Fibroblast of skin of abdomen (primary cell): ENCODE data around the gene SMPD4.
"Not testable (repeated sequence)": the region's sequence is repeated elsewhere in the genome, so short reads cannot be mapped to it uniquely, and the experiment has no call there.

Experiments used
- DNase-seq: peaks from one replicate; pipeline ENCODE4 v3.0.0-alpha.2; 2013

The SMPD4 gene

DNA sequence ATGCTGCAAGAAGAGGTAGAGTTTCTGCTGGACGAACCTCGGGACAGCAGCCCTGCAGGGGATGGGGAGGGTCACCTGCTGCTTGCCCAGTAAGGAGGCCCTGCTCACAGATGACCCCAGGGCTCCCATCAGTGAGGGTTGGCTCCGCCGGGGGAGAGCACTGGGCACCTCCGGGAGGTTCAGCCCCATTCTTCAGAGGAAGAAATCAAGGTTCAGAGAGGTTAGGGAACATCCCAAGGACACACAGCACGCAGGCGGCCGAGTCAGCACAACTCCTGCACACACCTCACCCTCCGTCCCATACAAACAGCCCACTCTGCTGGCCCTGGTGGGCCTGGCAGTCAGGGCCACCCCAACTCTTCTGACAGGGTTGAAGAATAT, 24.8 kb downstream of the SMPD4 start:
- no peak for DNase-seq

DNA sequence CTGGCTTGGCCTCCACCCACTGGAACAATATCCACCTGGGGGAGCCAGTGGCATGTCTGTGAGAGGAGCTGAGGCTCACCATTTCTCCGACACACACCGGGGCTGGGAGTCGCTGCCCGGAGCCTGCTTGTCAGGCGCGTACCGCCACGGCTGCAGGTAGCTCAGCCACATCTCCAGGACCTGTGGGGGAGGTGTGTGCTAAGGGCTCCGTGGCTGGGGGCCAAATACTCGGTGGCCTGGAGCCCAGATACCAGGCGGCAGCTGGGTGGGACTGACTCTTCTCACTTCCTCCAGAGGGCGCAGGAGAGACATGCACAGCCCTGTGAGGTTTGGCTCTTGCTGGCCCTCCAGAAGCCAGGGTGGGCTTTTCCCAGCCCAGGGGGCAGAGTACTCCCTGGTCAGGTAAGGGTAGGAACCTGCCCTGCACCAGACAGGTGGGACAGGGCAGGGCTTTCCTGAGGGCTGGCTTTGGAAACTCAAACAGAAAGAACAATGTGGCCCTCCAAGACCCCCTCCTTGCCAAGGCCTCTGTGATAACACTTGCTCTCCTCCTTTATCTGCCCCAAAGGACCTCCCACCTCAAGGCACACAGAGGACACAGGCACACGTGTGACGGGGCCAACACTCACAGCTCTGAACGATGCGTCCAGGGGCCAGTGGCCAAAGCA, 25.3 kb downstream of the SMPD4 start:
- peak; percentile 39 for DNase-seq

DNA sequence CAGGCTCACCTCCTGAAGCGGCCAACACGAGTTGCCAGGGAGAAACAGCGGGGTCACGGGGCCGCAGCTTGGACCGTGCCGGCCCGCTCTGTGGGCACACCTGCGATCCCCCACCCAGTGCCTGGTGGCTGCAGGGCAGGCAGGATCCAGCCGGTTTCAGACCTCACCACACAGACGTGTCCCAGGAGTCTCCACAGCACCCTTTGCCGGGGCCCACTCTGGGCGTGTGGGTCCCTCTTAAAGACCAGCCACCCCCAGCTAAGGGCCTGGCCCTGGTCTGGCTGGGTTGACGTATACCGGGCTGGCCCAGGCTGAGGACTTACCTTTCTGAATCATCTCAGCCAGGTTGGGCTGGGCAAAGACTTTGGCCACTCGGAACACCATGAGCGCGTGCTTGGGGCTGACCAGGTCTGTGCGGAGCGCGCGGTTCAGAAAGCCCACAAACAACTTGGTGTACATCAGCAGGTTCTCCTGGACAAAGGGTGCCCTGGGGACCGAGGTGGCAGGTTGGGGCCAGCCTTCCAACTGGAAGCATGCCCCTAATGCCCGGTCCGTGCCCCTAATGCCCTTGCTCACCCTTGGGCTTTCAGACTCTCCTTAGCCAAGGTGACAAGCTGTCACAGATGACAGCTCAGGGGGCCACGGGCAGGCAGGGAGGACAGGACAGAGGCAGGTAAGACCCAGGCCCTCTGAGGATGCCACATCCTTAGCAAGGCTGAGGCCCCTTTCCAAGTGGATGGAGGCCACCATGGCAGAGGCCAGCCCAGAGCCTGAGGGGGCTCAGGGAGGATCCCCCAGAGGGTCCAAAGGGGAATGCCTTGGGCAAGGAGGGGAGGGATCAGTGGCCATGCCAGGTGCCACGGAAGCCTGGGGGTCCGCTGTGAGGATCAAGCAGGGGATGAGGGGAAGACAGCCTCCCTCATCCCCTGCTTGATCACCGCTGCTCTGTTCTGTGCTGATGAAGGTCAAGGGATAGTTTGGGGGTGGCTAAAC, 26.3 kb downstream of the SMPD4 start:
- no peak for DNase-seq

DNA sequence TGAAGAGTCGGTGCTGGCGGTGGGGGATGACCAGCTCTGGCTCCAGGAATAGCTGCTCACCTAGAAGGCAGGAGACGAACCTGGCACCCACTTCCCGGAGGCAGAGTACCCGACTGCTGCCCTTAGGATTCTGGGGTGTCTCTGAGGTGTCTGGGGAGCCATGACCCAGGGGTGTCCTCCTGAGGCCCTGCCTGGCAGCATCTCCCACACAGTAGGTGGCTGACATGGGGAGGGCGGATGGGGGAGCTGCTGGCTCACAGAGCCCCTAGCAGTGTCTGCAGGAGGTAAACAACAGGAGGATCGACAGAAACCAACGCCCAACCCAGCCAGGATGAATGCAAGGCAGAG, 27.0 kb downstream of the SMPD4 start:
- DNase-seq: not testable (repeated sequence)

DNA sequence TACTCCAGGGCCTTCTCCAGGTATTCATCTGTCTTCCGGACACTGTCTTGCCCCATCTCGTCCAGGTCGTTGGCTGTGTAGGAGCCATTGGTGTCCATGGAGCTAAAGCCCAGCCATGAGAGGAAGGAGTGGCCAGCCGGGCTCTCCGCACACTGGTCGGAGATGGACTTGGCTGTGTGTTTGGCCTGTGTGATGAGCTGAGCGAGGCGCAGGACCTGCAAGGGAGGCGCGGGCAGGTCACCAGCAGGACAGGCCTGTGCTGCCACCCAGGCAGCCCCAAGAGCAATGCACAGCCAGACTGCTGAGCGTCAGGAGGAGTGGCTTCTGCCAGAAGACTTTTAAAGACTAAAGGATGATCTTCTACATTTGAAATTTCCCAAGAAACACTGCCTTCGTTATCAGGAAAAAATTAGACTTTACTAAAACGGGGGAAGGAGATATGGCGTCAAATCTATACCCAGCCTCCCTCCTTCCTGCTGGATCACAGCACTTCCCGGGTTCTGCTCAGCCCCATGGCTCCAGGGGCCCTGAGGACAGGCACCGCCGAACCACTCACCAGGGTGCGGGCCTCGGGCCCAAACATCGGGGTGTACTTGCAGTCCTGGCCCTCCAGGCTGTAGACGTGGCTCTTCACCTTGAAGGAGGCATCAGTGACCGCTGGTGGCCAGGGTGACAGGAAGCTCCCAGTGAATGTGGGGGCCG, 27.5 kb downstream of the SMPD4 start:
- not testable (repeated sequence) for DNase-seq

DNA sequence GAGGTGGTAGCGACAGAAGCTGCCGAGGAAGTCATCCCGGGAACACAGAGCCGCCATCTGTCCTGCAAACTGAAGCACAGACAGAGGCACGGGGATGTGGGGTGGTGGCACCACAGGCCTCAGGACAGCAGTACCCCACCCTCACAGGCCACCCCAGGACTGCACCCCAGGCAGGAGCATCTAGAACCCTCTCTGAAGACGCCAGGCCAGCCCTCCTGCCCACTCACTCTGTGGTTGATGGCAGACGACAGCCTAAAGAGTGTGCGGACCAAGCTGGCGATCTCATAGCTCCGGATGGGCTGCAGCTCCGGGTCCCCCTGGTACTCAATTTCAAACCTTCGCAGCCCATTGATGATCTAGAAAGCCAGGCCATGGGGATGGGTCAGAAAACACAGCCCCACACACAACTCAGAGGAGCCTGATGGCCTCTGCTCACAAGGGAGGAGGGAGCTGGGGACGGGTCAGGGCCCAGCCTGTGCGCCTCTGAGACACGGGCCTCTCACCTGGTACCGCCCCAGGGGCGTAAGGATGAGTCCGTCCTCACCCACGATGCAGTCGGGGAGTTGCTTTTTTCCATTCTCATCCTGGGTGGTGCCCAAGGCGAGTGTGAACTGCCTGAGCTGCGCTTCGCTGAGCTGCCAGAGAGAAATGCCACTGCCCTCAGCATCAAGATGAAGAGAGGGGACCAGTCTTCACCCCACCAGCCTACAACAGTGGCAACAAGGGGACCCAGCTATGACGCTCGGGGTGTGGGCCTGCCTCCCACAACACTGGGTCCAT, 28.4 kb downstream of the SMPD4 start:
- no peak for DNase-seq

DNA sequence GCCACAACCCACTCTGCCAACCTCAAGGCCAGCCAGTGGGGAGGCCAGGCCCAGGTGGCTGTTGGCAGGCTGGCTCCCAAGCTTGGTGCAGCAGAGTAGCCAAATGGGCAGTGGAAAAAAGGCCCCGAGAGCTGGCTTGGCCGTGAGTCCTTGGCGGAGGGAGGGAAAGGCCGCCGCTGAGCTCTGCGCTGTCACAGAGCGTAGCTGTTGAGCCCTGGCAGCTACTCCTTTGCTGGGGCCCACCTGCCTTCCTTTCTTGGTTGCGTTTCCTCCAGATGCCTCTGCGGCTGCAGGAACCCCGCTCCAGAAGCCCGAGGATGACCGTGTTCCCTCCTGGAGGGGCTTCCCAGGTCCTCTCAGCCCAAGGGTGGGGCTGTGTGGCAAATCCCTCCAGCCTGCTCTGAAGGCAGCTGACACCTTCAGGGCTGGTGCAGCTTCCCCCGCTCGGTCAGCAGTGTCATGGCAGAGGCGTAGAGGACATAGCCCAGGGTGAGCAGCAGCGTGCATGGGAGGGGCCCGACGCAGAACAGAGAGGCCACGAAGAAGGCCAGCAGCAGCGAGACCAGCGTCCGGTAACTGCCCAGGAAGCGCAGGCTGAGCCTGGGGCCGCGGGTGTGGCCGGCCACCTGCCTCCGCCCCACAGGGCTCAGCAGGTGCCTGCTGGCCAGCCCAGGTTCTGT, 29.1 kb downstream of the SMPD4 start:
- not testable (repeated sequence) for DNase-seq

DNA sequence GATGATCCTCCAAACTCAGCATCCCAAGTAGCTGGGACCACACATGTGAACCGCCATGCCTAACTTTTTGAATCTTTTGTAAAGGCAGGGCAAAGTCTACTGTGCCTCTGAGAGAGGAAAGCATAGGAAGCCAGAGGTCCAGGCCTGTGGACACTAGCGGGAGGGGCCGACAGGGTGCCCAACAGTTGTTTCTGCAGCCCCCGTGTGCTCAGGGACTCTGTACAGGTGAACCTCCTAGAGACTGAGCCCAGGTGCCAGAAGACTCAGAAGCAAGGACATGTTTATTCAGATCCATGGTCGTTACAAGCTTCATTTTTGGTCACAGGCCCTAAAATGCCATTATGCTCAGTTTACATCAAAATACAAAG, 30.3 kb downstream of the SMPD4 start:
- DNase-seq: not testable (repeated sequence)

DNA sequence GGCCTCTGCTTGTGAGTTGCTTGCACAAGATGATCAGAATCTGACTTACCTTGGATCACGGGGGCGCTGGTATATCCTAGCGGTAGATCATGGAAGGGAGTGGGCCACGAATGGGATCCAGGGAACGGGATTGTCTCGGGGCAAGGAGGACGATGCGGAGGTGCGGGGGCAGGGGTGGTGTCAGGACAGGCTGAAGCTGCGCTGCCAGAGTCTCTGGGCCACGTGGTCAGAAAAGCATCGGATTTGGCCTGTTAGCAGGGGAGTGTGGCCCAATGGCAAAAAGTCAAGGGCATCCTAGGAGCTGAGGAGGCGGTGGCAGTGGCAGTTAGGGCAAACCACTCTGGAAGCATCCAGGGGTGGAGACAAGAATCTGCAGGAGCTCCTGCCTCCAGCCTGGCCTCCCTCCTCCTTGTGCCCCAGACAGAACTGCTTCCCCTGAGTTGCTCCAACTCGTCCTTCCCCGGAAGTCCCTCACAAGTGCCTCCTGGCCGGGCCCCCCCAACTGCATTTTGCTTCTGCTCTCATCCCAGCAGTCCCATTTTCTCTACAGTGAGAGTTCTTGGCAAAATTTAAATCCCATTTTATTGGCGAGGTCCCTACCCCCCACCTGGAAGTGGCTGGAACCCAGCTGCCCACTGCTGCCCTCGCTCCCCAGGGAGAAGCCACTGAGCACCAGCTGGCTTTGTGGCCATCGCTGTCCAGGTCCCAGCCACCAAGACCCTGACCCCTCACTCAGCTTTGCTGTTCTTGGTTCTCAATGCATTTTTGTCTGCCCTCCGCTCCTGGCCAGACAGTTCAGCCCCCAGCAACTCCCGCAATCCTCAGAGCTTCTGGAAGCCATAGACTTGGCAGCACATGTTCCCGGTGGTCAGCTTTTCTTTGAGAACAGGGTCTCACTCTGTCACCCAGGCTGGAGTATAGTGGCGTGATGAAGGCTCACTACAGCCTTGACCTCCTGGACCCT, 30.9 kb downstream of the SMPD4 start:
- no peak for DNase-seq

DNA sequence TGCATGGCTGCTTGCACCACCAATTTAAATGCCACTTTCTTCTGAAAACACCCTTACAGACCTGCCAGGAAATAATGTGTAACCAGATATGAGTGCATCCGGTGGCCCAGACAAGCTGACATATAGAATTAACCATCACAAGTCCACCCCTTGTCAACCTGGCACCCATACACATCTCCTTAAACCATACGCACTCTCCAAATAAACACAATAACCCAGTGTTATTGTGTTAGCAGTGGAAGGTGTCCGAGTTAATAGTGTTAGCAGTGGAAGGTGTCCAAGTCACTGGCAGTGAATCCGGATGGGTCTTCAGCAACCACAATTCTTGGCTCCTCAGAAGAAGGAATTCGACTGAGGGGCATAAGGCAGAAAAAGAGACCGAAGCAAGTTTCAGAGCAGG, 32.9 kb downstream of the SMPD4 start:
- DNase-seq: not testable (repeated sequence)

DNA sequence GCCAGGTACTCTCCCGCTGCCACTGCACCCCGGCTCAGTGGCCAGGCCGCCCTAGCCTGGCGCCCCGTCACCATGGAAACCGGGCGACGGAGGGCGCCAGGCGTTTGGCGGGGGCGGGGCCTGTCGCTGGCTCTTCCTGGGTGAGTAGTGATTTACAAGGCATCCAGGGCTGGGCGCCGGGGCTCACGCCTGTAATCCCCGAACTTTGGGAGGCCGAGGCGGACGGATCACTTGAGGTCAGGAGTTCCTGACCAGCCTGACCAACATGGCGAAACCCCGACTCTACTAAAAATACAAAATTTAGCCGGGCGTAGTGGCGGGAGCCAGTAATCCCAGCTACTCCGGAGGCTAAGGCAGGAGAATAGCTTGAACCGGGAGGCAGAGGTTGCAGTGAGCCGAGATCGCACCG, 36.4 kb downstream of the SMPD4 start, which contains the start of gene CCDC74B:
Gene CCDC74B, minus strand, starts transcription at position 107 of the 409 bp plus-strand sequence. CDS start 116 bp downstream, outside the sequence.
- peak; percentile 30 for DNase-seq

DNA sequence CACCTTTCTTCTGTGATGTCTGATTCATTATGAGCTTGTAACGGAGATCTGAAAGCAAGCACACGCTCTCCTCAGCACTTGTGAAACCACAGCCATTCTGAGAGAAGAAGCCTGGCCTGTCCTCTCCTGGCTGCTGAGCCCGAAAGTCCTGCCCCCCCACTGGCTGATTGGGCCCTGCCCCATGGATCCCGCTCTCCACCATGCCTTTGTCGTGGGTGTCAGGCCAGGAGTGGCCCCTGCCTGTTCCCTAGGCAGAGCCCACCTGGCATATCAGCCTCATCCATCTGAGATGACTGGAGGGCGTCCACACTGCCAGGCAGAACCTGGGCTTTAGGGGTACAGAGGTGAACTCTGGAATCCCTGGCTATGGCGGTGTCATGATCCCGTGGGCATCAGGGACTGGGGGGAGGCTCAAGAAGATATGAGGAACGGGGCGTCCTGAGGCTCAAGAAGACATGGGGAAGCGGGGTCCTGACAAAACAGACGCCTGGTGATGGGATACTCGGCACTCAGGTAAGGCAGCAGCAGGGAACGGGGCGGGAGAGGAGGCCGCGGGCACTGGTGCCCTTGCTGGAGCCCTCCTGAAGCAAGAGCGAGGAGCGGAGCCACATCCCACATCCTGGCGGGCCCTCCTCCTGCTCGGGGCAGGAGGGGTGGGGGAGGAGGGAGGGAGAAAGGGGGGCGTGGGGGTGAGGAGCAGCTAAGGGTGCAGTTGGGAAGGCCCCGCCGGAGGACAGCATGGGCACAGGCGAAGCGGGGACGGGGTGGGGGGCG, 37.9 kb downstream of the SMPD4 start:
- peak; percentile 7 for DNase-seq

DNA sequence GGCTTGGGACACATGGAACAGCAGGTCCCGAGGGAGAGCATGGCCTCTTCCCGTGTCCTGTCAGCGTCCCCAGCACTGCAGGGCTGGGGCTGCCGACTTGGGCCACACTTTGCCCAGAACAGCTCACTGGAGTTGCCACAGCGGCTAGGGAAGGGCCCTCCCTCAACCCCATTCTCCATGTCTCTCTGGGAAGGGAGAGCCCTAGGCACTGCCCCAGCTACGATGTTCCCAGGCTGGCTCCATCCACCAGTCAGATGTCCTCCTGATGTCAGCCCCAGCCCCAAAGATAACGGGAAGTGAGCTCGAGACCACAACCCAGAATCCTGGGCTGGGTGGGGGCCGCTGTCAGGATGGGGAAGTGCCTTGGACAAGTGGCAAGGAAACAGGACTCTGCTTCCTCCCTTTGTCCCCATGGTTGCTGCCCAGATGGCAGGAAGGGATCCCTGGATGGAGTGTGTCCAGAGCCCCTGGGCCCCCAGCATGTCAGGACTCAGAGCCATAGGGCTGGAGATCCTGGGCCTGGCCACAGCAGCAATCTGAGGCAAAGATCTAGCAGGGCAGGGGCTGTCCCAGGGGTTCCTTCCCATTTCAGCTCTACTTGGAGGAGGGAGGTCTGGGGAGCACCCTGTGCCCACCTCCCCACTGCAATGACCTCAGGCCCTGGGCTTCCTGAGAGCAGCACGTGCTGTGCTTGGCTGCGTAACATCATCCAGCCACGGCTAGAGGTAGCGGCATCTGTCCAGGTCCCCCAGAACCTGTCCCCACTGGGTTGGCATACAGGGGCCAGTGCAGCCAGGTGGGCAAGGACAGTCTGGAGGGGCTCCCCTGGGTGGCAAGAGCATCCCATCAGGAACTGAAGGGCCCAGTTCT, 38.8 kb downstream of the SMPD4 start:
- not testable (repeated sequence) for DNase-seq

DNA sequence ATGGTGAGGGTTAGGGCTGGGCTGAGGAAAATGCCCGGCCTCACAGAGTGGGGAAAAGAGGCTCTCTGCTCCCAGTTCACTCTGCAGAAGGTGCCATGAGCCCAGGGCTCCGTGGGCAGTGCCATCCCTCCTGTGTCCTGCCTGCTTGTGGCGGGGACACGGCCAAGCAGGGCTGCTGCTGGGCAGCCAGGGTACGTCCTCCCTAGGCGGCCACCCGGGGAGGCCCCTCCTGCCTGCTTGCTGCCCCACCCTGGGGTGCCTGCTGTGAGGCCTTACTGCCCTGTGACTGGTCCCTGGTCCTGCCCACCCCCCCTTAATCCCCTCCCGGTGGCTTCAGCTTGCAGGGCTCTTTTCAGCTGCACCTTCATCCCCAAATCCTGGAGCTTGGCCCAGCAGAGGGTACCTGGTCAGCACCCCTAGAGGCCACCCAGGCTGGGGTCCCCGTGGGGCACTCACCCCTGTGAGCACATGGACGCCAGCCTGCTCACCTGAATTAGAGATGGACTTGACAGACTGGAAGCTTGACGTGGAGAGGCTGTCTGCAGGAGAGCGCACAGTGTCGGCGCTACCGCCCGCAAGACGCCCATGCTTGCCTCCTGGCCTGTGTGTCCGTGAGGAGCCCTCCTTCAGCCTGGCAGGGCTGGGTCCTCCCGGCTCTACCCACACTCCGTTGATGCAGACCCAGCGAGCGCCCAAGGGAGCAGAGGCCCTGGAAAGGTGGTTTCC, 39.6 kb downstream of the SMPD4 start:
- DNase-seq: not testable (repeated sequence)

DNA sequence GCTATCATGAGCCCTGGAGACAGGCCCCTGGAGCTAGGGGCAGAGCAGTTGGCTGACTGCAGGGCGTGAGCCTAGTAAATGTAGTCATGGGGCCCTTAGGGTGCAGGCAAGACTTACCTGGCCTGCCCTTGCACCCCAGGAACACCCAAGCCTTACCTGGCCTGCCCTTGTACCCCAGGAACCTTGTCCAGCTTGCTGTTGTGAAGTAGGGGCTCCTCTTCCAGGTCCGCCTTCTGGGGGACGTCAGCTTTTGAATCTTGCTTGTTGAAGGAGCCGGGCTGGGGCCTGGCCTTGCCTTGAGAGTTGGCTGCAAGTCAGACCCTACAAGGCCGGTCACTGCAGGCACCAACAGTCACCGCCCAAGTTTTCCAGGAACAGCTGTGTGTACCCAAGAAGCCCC, 40.4 kb downstream of the SMPD4 start:
- DNase-seq: not testable (repeated sequence)

DNA sequence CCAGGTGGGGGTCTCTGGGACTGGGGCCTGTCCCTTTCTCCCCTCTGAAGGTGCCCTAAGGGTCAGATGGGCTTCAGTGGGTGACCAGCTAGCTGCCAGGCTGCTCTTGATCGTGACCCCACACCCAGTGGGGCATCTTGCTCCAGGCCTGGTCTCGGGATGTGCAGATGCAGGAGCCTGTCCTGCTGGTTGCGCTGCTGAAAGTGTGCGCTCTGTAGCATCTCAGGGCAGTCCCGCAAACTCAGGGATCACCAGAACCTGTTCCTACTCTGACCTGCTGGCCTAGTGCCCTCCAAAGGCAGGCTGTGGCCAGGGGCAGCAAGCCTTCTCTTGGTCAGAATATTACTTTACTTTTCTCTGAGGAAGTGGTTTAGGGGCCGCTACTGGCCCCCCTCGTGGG, 40.9 kb downstream of the SMPD4 start:
- DNase-seq: not testable (repeated sequence)

DNA sequence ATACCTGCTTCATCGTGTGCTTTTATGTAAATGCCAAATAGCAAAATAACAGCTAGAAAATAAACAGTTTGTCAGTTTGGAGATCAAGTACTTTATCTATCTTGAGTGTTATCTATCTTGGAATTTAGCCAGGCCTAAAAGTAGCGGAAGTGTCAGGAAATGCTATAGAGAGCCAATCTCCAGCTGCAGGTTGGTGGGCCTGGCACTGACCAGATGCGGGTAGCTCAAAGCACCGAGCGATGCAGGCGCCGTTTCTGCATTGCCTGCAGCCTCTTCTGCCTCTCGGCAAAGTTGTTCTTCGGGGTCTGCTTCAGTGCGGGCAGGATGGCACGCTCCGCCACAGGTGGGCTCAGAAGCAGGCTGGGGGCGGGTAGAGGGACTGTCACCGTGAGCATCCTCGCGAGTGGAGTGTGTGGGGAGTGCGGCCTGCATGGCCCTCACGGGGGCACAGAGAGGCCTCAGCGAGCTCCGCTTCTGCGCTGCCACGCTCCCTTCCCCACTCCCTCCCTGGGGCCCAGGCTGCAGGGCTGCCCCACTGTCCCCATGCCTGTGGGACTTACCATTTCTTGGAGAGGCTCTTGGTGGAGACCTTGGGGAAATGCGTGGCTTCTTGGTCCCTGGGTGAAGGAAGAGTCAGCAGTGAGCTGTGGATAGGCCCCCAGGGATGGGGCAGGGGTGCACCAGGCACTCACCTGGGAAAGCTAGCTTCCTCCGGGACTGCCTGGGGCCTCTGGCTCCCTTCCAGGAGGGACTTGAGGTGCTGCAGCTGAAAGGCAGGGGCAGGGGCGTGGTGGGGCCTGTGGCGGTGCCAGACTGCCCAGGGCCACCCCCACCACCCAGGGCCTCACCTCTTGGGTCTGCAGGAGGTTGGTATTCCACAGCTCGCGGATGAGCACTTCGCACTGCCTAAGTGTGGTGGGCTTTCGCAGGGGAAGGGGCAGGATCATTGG, 41.8 kb downstream of the SMPD4 start:
- not testable (repeated sequence) for DNase-seq
